ENCODE results near the gene ADD3. TPM values are rescaled to one million over a fixed set of nuclear protein-coding genes. Genes with fewer than 3 reads are reported as not detected.

ADD3 gene
- total RNA-seq, 1 donor, result 1,018 TPM

DNA sequence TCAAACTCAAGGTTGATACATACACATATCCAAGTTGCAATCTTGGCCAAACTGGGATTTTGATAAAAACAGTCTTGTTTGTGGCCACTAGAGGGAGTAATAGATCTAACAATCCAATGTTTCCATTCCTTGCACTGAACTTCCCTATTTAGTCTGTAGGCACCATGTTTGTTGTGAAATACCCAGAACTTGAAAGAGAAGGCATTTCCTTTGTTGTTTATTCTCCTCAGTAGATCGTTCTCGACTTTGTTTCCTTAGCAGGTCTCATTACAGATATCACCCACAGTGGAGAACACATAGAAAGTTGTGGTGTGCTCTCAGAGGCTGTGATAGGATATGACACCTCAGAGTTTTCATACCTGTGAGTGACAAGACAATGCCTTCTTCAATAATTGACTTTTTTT, 129.4 kb downstream of the ADD3 start:
- Histone ChIP-seq H2AFZ (ENCODE audit: low read length) (no peak overlapping the region), H3K4me1 (ENCODE audit: insufficient read depth, low read length) (peaks cover 7% of the 10 kb centered on the region), H3K4me2 (ENCODE audit: insufficient read depth, low read length) (no peak overlapping the region), H3K4me3 (ENCODE audit: insufficient read depth, low read length) (no peak overlapping the region), H3K27ac (ENCODE audit: low read depth, low read length) (no peak overlapping the region), H4K20me1 (ENCODE audit: insufficient read depth, low read length) (no peaks in the 10 kb centered on the region), H3K36me3 (ENCODE audit: insufficient read depth, low read length) (peaks cover 17% of the 10 kb centered on the region), H3K27me3 (ENCODE audit: insufficient read depth, low read length) (no peaks in the 10 kb centered on the region), H3K79me2 (ENCODE audit: insufficient read depth, low read length) (no peaks in the 10 kb centered on the region), H3K9me3 (ENCODE audit: low read depth, low read length) (no peaks in the 10 kb centered on the region)
- DNase-seq (ENCODE audit: insufficient read length, low spot score, missing footprints), result no peak
- TF ChIP-seq, protein P1, sequence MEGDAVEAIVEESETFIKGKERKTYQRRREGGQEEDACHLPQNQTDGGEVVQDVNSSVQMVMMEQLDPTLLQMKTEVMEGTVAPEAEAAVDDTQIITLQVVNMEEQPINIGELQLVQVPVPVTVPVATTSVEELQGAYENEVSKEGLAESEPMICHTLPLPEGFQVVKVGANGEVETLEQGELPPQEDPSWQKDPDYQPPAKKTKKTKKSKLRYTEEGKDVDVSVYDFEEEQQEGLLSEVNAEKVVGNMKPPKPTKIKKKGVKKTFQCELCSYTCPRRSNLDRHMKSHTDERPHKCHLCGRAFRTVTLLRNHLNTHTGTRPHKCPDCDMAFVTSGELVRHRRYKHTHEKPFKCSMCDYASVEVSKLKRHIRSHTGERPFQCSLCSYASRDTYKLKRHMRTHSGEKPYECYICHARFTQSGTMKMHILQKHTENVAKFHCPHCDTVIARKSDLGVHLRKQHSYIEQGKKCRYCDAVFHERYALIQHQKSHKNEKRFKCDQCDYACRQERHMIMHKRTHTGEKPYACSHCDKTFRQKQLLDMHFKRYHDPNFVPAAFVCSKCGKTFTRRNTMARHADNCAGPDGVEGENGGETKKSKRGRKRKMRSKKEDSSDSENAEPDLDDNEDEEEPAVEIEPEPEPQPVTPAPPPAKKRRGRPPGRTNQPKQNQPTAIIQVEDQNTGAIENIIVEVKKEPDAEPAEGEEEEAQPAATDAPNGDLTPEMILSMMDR (IDR thresholded peaks at IDR 0.05; ENCODE audit: extremely low read depth, low read depth, low read length), result peak; percentile 70

- no peaks in the 10 kb centered on the region for H3K79me2 ChIP-seq (ENCODE audit: insufficient read depth, low read length)
- no peak overlapping the region for H3K4me3 ChIP-seq (ENCODE audit: insufficient read depth, low read length)
- no peak overlapping the region for H3K4me2 ChIP-seq (ENCODE audit: insufficient read depth, low read length)
- no peak overlapping the region for H3K27ac ChIP-seq (ENCODE audit: low read depth, low read length)
- peaks cover 7% of the 10 kb centered on the region for H3K4me1 ChIP-seq (ENCODE audit: insufficient read depth, low read length)
- no peaks in the 10 kb centered on the region for H3K27me3 ChIP-seq (ENCODE audit: insufficient read depth, low read length)
- H4K20me1 ChIP-seq (ENCODE audit: insufficient read depth, low read length), result no peaks in the 10 kb centered on the region
- TF ChIP-seq, protein P1 (IDR thresholded peaks at IDR 0.05; ENCODE audit: extremely low read depth, low read depth, low read length), result peak; percentile 70
- peaks cover 12% of the 10 kb centered on the region for H3K36me3 ChIP-seq (ENCODE audit: insufficient read depth, low read length)
- no peak for DNase-seq (ENCODE audit: insufficient read length, low spot score, missing footprints)
- no peak overlapping the region for H2AFZ ChIP-seq (ENCODE audit: low read length)
- H3K9me3 ChIP-seq (ENCODE audit: low read depth, low read length), result no peaks in the 10 kb centered on the region
Observed at GRCh38 chr10:110138197-110138812, 130.5 kb downstream of the ADD3 start.

GRCh38 chr10:110141185-110141584, 133.4 kb downstream of the ADD3 start:
- peaks cover 7% of the 10 kb centered on the region for H3K4me1 ChIP-seq (ENCODE audit: insufficient read depth, low read length)
- TF ChIP-seq, protein P1 (IDR thresholded peaks at IDR 0.05; ENCODE audit: extremely low read depth, low read depth, low read length), result no peak
- no peaks in the 10 kb centered on the region for H3K36me3 ChIP-seq (ENCODE audit: insufficient read depth, low read length)
- no peak overlapping the region for H3K4me3 ChIP-seq (ENCODE audit: insufficient read depth, low read length)
- H3K27me3 ChIP-seq (ENCODE audit: insufficient read depth, low read length), result no peaks in the 10 kb centered on the region
- no peaks in the 10 kb centered on the region for H4K20me1 ChIP-seq (ENCODE audit: insufficient read depth, low read length)
- H3K4me2 ChIP-seq (ENCODE audit: insufficient read depth, low read length), result no peak overlapping the region
- no peaks in the 10 kb centered on the region for H3K9me3 ChIP-seq (ENCODE audit: low read depth, low read length)
- H3K79me2 ChIP-seq (ENCODE audit: insufficient read depth, low read length), result no peaks in the 10 kb centered on the region
- DNase-seq (ENCODE audit: insufficient read length, low spot score, missing footprints), result peak; percentile 82
- no peak overlapping the region for H3K27ac ChIP-seq (ENCODE audit: low read depth, low read length)
- H2AFZ ChIP-seq (ENCODE audit: low read length), result no peak overlapping the region

DNA sequence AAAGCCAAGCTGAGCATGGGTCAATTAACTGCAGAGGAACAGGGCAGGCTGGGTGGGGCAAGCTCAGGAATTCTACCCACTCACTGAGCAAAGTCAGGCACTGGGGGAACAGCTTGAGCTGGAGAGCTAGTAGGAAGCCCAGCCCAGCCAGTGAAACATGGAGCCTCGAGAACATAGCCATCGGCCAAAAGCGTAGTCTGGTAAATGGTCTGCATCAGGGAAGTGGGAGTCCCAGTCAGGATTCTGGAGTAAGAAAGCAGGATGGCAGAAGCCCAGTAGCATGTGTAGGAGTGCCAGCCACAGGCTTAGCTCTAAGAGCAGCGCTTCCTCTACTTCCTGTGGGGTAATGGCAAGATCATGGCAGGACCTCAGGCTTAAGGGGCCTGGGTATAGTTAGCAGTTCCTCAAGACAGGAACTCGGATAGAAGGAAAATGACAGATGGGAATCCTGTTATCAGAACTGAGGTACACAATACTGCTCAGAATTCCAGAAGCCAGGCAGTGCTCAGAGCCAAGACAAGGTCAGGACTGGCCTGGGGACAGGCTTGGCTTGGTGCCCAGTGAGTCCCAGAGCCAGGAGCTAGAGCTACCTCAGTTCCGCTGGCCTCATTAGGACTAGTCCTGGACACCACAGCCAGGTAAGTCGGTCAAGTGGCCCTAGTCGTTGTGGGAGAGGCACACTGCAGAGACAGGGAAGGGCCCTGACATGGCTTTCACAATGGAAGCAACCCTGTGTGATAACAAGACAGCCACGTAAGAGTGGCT, 134.3 kb downstream of the ADD3 start:
- Histone ChIP-seq H3K79me2 (ENCODE audit: insufficient read depth, low read length) (no peaks in the 10 kb centered on the region), H4K20me1 (ENCODE audit: insufficient read depth, low read length) (no peaks in the 10 kb centered on the region), H3K36me3 (ENCODE audit: insufficient read depth, low read length) (no peaks in the 10 kb centered on the region), H2AFZ (ENCODE audit: low read length) (no peak overlapping the region), H3K4me3 (ENCODE audit: insufficient read depth, low read length) (no peak overlapping the region), H3K27me3 (ENCODE audit: insufficient read depth, low read length) (no peaks in the 10 kb centered on the region), H3K4me1 (ENCODE audit: insufficient read depth, low read length) (peaks cover 7% of the 10 kb centered on the region), H3K27ac (ENCODE audit: low read depth, low read length) (no peak overlapping the region), H3K9me3 (ENCODE audit: low read depth, low read length) (no peaks in the 10 kb centered on the region), H3K4me2 (ENCODE audit: insufficient read depth, low read length) (no peak overlapping the region)
- no peak for DNase-seq (ENCODE audit: insufficient read length, low spot score, missing footprints)
- TF ChIP-seq, protein P1 (IDR thresholded peaks at IDR 0.05; ENCODE audit: extremely low read depth, low read depth, low read length), result no peak
